PC-3 (cell line): ENCODE results near the gene PRKCE. TPM values are rescaled to one million over a fixed set of nuclear protein-coding genes. Genes with fewer than 3 reads are reported as not detected.

Experiments
- ATAC-seq: fragments of 200-7000 bp; cut with Tn5 transposase; 2 replicates; pipeline ENCODE4 v1.9.1; 2020; ENCODE audit warnings: mild to moderate bottlenecking, moderate library complexity
- BruUV-seq: library from RNA; stranded (reverse); fragments of 400-500 nt; replicated peaks from 2 replicates; lab custom pipeline; 2021; lab: Mats Ljungman, UMichigan
- CTCF ChIA-PET: fragments of 300-600 bp; sonication (Branson Sonifier 250); formaldehyde crosslinking; loops from one replicate; lab custom pipeline; 2022; ENCODE audit warnings: antibody characterized with exemption; lab: Charles Lee
- POLR2A ChIA-PET: fragments of 300-600 bp; sonication (Branson Sonifier 250); formaldehyde crosslinking; loops from one replicate; lab custom pipeline; 2022; ENCODE audit warnings: antibody characterized with exemption; ENCODE audit not compliant: unreplicated experiment; lab: Charles Lee
- DNase-seq: peaks from one replicate; pipeline ENCODE4 v3.0.0-alpha.2; 2015
- H2AFZ ChIP-seq: fragments of 300-600 bp; sonication (generic); 2 replicates; pipeline ENCODE4 v1.6.0; 2016; ENCODE audit warnings: antibody characterized with exemption, low read length
- H3F3A ChIP-seq: fragments of 300-600 bp; sonication (generic); one replicate; pipeline ENCODE4 v1.6.0; 2017; ENCODE audit warnings: antibody characterized with exemption, low read length, control low read depth, mild to moderate bottlenecking; ENCODE audit not compliant: unreplicated experiment
- H3K27ac ChIP-seq: fragments of 300-600 bp; sonication (generic); 2 replicates; pipeline ENCODE4 v1.5.1; 2016; ENCODE audit warnings: mild to moderate bottlenecking, low read length
- H3K27me3 ChIP-seq: fragments of 300-600 bp; sonication (generic); 2 replicates; pipeline ENCODE4 v1.6.1; 2016; ENCODE audit warnings: low read length, mixed read lengths
- H3K36me3 ChIP-seq: fragments of 300-600 bp; sonication (generic); 2 replicates; pipeline ENCODE4 v1.6.1; 2016; ENCODE audit warnings: low read depth, mixed run types, low read length, mixed read lengths
- H3K4me1 ChIP-seq: fragments of 300-600 bp; sonication (generic); 2 replicates; pipeline ENCODE4 v1.5.1; 2016; ENCODE audit warnings: low read length; ENCODE audit not compliant: insufficient read depth
- H3K4me2 ChIP-seq: fragments of 300-600 bp; sonication (generic); 2 replicates; pipeline ENCODE4 v1.6.0; 2016; ENCODE audit warnings: low read length
- H3K4me3 ChIP-seq: fragments of 300-600 bp; sonication (generic); 2 replicates; pipeline ENCODE4 v1.5.1; 2016; ENCODE audit warnings: mild to moderate bottlenecking, low read length, mixed read lengths
- H3K79me2 ChIP-seq: fragments of 300-600 bp; sonication (generic); 2 replicates; pipeline ENCODE4 v1.6.1; 2017; ENCODE audit warnings: low read length, mixed read lengths
- H3K9ac ChIP-seq: fragments of 300-600 bp; sonication (generic); 2 replicates; pipeline ENCODE4 v1.6.0; 2016; ENCODE audit warnings: mild to moderate bottlenecking, low read length
- H3K9me2 ChIP-seq: fragments of 300-600 bp; sonication (generic); replicated peaks from 2 replicates; pipeline ENCODE4 v1.6.1; 2016; ENCODE audit warnings: mixed run types, low read length, mixed read lengths
- H3K9me3 ChIP-seq: fragments of 300-600 bp; sonication (generic); 2 replicates; pipeline ENCODE4 v1.6.1; 2016; ENCODE audit warnings: low read length, mixed read lengths
- H4K20me1 ChIP-seq: fragments of 300-600 bp; sonication (generic); 2 replicates; pipeline ENCODE4 v1.6.1; 2016; ENCODE audit warnings: low read length, mixed read lengths
- EZH2 ChIP-seq: fragments of 300-600 bp; sonication (generic); IDR thresholded peaks from one replicate; pipeline ENCODE4 v1.6.1; 2017; ENCODE audit warnings: antibody characterized with exemption, mild to moderate bottlenecking, low read length; ENCODE audit not compliant: unreplicated experiment
- EZH2phosphoT487 ChIP-seq: fragments of 300-600 bp; sonication (generic); IDR thresholded peaks from 2 replicates; pipeline ENCODE4 v1.6.1; 2018; ENCODE audit warnings: mild to moderate bottlenecking, antibody characterized with exemption, low read length, borderline replicate concordance
- intact Hi-C: fragments of 100-400 bp; cut with micrococcal nuclease; formaldehyde crosslinking; loops from 2 replicates; pipeline ENCODE4 v1.9.0; 2023
- total RNA-seq: library from RNA; depleted of rRNA; stranded (reverse); fragments of >200 nt; gene quantifications from 2 replicates; pipeline ENCODE4 v1.2.3, GENCODE V29; 2014
- TF ChIP-seq, protein P1 (sequence below): fragments of 300-600 bp; sonication (generic); conservative IDR thresholded peaks from 2 replicates; pipeline ENCODE4 v1.5.1; 2017; ENCODE audit warnings: antibody characterized with exemption, low read depth, mild to moderate bottlenecking, low read length

PRKCE gene
- total RNA-seq, 1 experiment from 2014 or later = 7.0 TPM

DNA sequence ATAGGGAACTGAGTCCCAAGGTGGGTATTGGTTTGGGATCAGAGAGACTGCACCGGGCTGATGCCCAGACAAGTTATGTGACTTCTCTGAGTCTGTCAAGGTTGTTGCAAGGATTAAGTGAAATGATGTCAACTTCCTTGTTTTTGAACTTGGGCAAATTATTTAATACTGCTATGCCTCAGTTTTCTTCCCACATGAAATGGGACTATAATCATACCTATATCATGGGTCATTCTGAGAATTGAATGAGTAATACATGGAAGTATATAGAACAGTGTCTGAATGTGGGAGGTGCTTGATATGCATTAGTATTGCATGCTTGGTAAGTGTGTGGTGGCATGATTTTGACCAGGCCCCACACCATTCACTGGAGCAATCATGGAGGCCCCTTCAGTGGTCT lies 99.0 kb downstream of the PRKCE start:
- H4K20me1 ChIP-seq = no peaks in the 10 kb centered on the region
- H3K36me3 ChIP-seq = no peaks in the 10 kb centered on the region
- H3K4me2 ChIP-seq = no peak overlapping the region
- ATAC-seq = no peak
- no peak overlapping the region for H3K9ac ChIP-seq
- no peak overlapping the region for H3K27ac ChIP-seq
- no peak for DNase-seq
- H3K27me3 ChIP-seq = no peaks in the 10 kb centered on the region
- no TSS peak for BruUV-seq
- no peaks in the 10 kb centered on the region for H3F3A ChIP-seq
- H3K9me2 ChIP-seq = no peaks in the 10 kb centered on the region
- H3K79me2 ChIP-seq = no peaks in the 10 kb centered on the region
- H3K4me3 ChIP-seq = no peak overlapping the region
- TF ChIP-seq, protein P1, sequence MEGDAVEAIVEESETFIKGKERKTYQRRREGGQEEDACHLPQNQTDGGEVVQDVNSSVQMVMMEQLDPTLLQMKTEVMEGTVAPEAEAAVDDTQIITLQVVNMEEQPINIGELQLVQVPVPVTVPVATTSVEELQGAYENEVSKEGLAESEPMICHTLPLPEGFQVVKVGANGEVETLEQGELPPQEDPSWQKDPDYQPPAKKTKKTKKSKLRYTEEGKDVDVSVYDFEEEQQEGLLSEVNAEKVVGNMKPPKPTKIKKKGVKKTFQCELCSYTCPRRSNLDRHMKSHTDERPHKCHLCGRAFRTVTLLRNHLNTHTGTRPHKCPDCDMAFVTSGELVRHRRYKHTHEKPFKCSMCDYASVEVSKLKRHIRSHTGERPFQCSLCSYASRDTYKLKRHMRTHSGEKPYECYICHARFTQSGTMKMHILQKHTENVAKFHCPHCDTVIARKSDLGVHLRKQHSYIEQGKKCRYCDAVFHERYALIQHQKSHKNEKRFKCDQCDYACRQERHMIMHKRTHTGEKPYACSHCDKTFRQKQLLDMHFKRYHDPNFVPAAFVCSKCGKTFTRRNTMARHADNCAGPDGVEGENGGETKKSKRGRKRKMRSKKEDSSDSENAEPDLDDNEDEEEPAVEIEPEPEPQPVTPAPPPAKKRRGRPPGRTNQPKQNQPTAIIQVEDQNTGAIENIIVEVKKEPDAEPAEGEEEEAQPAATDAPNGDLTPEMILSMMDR = no peak
- TF ChIP-seq EZH2phosphoT487 = no peak
- TF ChIP-seq EZH2 = no peak
- POLR2A ChIA-PET = no interaction called here
- no peaks in the 10 kb centered on the region for H3K4me1 ChIP-seq
- no peaks in the 10 kb centered on the region for H3K9me3 ChIP-seq
- CTCF ChIA-PET = no interaction called here
- intact Hi-C loops = no loop called here
- no peak overlapping the region for H2AFZ ChIP-seq

DNA sequence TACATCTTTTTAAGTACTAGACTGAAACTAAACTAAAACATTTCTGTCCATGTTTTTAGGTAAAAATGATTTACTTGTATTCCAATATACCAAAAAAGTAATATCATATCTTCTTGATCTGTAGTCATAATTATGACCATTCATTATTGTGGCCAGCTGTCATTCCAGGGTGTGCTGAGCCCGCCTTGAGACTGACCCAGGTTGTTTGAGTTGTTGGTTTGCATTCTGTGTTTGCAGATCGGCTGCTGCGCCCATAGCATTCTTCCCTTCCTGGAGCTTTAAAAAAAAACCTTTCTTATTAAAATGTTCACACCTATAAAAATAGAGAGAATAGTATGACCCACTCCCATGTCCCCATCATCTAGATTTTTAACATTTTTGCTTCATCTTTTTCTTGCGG lies 101.9 kb downstream of the PRKCE start:
- H3K9me3 ChIP-seq = no peaks in the 10 kb centered on the region
- DNase-seq (no peak), ATAC-seq (no peak)
- H3K9ac ChIP-seq = no peak overlapping the region
- TF ChIP-seq EZH2phosphoT487 (no peak), EZH2 (no peak)
- TF ChIP-seq, protein P1 = no peak
- H3K4me3 ChIP-seq = no peak overlapping the region
- no peaks in the 10 kb centered on the region for H3K9me2 ChIP-seq
- CTCF ChIA-PET = no interaction called here
- H2AFZ ChIP-seq = no peak overlapping the region
- no peaks in the 10 kb centered on the region for H3K4me1 ChIP-seq
- H3F3A ChIP-seq = no peaks in the 10 kb centered on the region
- no peaks in the 10 kb centered on the region for H3K27me3 ChIP-seq
- H3K27ac ChIP-seq = no peak overlapping the region
- no TSS peak for BruUV-seq
- intact Hi-C loops = no loop called here
- POLR2A ChIA-PET = no interaction called here
- H3K36me3 ChIP-seq = no peaks in the 10 kb centered on the region
- H3K79me2 ChIP-seq = no peaks in the 10 kb centered on the region
- H3K4me2 ChIP-seq = no peak overlapping the region
- H4K20me1 ChIP-seq = no peaks in the 10 kb centered on the region

- TF ChIP-seq, protein P1 = no peak
- TF ChIP-seq EZH2 (no peak), EZH2phosphoT487 (no peak)
- Histone ChIP-seq H3K36me3 (no peaks in the 10 kb centered on the region), H3K4me3 (no peak overlapping the region), H3K4me2 (no peak overlapping the region), H3K9me3 (no peaks in the 10 kb centered on the region), H3K27ac (no peak overlapping the region), H3K27me3 (no peaks in the 10 kb centered on the region), H4K20me1 (no peaks in the 10 kb centered on the region), H3K4me1 (no peaks in the 10 kb centered on the region), H2AFZ (no peak overlapping the region), H3K79me2 (no peaks in the 10 kb centered on the region), H3K9me2 (no peaks in the 10 kb centered on the region), H3K9ac (no peak overlapping the region), H3F3A (no peaks in the 10 kb centered on the region)
- BruUV-seq = no TSS peak
- DNase-seq (no peak), ATAC-seq (no peak)
- intact Hi-C loops = no loop called here
- ChIA-PET POLR2A (no interaction called here), CTCF (no interaction called here)
Measured at GRCh38 chr2:45754131-45755010, 102.9 kb downstream of the PRKCE start.
